HG03342 (cell line): ENCODE measurements around the gene ADK.
"Not testable (repeated sequence)": the region's sequence is repeated elsewhere in the genome, so short reads cannot be mapped to it uniquely, and the experiment has no call there.

Experiments used
- ATAC-seq: cut with Tn5 transposase; IDR thresholded peaks from one replicate; pipeline ENCODE4 v1.9.1; 2021; ENCODE audit warnings: mild to moderate bottlenecking, moderate library complexity; ENCODE audit not compliant: unreplicated experiment

Gene ADK

GRCh38 chr10:74525885-74526284, 374.9 kb downstream of the ADK start:
- ATAC-seq = no peak

- not testable (repeated sequence) for ATAC-seq
Measured at GRCh38 chr10:74527611-74528010, 376.6 kb downstream of the ADK start.

GRCh38 chr10:74529205-74529604, 378.2 kb downstream of the ADK start:
- no peak for ATAC-seq

- no peak for ATAC-seq
Measured at GRCh38 chr10:74530981-74531380, 380.0 kb downstream of the ADK start.

GRCh38 chr10:74539317-74539716, 388.3 kb downstream of the ADK start:
- ATAC-seq = no peak

GRCh38 chr10:74541375-74541774, 390.4 kb downstream of the ADK start:
- ATAC-seq = no peak

- no peak for ATAC-seq
Measured at GRCh38 chr10:74542077-74542476, 391.1 kb downstream of the ADK start.

GRCh38 chr10:74543276-74543675, 392.3 kb downstream of the ADK start:
- no peak for ATAC-seq

GRCh38 chr10:74544106-74544505, 393.1 kb downstream of the ADK start:
- ATAC-seq = no peak

- ATAC-seq = no peak
Measured at GRCh38 chr10:74548676-74549075, 397.7 kb downstream of the ADK start.

- ATAC-seq = no peak
Measured at GRCh38 chr10:74556072-74556705, 405.2 kb downstream of the ADK start.

GRCh38 chr10:74557098-74557497, 406.1 kb downstream of the ADK start:
- ATAC-seq = no peak

- ATAC-seq = no peak
Measured at GRCh38 chr10:74558403-74558802, 407.4 kb downstream of the ADK start.

- no peak for ATAC-seq
Measured at GRCh38 chr10:74558897-74559296, 407.9 kb downstream of the ADK start.

GRCh38 chr10:74568896-74569295, 417.9 kb downstream of the ADK start:
- ATAC-seq = not testable (repeated sequence)

GRCh38 chr10:74573497-74573896, 422.5 kb downstream of the ADK start:
- ATAC-seq = not testable (repeated sequence)

GRCh38 chr10:74575191-74575720, 424.2 kb downstream of the ADK start:
- ATAC-seq = no peak

- no peak for ATAC-seq
Measured at GRCh38 chr10:74575912-74576311, 424.9 kb downstream of the ADK start.

GRCh38 chr10:74576586-74576985, 425.6 kb downstream of the ADK start:
- no peak for ATAC-seq

GRCh38 chr10:74580438-74580837, 429.4 kb downstream of the ADK start:
- not testable (repeated sequence) for ATAC-seq

GRCh38 chr10:74582566-74582965, 431.5 kb downstream of the ADK start:
- no peak for ATAC-seq

- ATAC-seq = peak; percentile 61
Measured at GRCh38 chr10:74585231-74586087, 434.4 kb downstream of the ADK start.
